Right hindlimb (tissue), 1 donor: ENCODE data around the gene TPSG1.
"Not testable (repeated sequence)": the region's sequence is repeated elsewhere in the genome, so short reads cannot be mapped to it uniquely, and the experiment has no call there.

Source experiments
- DNase-seq: peaks from one replicate; pipeline ENCODE4 v3.0.0-alpha.2; 2018

Gene TPSG1

DNA sequence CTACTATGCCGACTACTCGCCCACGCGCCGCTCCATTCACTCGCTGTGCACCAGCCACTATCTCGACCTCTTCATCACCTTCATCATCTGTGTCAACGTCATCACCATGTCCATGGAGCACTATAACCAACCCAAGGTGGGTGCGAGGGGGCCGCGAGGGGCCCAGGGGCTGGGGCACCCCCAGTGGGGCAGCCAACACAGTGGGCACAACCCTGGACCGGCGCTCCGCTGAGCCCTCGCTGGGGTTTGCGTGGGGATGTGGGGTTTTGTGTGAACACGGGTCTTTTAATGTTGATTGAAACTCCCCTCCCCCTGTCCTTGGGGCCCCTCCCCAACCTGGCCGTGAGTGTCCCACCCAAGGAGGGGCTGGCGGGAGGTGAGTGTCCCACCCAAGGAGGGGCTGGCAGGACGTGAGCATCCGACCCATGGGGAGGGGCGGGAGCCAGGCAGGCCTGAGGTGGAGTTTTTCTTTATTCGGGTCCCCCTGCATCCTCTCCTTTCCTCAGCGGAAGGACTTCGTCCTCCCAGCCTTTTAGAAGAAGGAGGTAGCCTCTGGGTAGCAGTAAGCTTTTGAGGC, 11.2 kb downstream of the TPSG1 start:
- DNase-seq: no peak

DNA sequence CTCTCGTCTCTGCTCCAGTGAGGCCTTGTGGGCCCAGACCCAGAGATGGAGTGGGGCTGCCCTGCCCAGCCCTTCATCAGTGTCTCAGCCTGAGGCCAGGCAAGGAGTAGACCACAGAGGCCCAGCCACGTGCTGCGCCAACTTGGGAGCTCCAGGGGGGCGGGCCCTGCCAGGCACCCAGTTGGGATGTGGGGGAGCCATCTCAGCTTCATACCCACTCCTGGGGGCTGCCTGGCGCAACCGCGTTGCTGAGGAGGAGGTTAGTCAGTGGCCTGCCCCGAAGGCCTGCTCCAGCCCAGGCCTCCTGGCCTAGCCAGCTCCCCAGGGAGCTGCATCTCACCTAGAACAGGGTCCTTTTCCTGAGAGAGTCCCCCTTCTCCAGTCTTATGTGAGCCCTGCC, 11.8 kb downstream of the TPSG1 start:
- no peak for DNase-seq

- DNase-seq: no peak
Measured at GRCh38 chr16:1212616-1213194, 12.4 kb downstream of the TPSG1 start.

GRCh38 chr16:1211451-1212268, 13.4 kb downstream of the TPSG1 start:
- DNase-seq: no peak

DNA sequence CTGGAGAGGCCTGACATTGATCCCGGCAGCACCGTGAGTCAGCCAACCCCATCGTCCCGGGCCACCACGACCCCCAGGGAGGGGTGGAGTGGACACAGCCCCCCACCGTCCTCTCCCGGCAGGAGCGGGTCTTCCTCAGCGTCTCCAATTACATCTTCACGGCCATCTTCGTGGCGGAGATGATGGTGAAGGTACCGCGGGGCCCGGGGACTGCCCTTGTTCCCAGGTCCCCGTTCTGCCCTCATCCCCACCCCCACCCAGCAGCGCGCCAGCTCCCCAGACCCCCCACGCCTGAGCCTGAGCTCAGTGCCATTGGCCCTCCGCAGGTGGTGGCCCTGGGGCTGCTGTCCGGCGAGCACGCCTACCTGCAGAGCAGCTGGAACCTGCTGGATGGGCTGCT, 14.6 kb downstream of the TPSG1 start:
- DNase-seq: no peak

DNA sequence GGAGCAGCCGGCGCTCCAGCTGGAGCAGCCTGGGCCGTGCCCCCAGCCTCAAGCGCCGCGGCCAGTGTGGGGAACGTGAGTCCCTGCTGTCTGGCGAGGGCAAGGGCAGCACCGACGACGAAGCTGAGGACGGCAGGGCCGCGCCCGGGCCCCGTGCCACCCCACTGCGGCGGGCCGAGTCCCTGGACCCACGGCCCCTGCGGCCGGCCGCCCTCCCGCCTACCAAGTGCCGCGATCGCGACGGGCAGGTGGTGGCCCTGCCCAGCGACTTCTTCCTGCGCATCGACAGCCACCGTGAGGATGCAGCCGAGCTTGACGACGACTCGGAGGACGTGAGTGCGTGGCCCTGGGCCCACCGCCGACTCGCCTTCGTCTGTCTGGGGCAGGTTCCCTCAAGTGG, 16.0 kb downstream of the TPSG1 start:
- no peak for DNase-seq

DNA sequence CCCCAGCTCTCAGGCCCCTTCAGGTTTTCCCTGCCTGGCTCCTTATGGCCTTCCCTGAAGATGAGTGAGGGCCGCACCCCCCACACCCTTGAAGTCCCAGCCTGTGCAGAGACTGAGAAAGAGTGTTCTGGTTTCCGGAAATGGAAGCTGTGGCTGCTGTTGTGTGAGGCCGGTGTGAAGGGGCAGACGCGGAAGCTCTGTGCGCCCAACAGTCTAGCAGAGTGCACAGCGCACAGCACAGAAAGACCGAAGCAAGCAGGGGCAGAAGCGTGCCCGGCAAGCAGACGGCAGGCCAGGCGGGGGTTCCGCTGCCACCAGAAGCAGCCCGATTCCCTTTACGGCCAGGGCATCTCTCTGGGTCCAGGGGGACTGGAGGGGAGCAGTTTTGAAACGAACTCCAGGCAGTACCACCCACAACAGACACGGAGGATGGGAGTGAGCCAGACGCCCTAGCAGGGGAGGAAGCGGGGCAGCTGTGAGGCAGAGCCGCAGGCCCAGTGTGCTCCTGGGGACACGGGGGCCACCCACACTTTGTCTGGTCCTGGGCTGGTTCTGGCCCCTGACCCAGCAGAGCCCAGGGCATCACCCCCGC, 16.7 kb downstream of the TPSG1 start:
- DNase-seq: no peak

DNA sequence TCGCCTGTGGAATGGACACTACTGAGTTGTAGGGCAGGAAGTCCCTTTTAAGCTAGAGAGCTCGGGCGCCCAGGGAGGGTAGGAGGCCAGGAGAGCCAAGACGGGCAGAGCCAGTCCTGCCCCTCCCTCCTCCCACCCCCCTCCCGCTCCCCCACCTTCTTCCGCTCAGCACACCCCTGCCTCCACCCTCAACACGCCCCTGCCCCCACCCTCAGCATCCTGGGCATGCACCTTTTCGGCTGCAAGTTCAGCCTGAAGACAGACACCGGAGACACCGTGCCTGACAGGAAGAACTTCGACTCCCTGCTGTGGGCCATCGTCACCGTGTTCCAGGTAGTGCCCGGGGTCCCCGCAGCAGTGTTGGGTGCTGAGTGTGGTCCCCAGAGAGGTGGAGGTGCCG, 18.3 kb downstream of the TPSG1 start:
- no peak for DNase-seq

DNA sequence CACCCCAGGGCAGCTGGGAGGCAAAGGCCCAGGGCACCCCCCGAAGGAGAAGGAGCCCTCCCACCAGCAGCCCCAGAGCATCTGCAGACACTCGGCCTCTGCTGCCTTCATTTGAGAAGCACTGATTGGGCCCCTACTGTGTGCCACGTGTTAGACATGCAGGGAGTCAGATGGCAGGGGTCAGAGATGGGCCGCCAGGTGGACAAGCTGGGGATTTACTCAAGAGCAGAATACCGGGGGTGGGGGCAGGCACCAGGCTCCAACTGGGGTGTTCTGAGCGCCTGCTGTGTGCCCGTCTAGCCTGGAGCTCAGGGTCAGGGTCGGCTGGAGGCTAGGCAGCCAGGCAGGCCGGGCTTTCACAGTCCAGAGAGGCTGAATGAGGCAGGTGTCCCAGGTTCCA, 18.7 kb downstream of the TPSG1 start:
- no peak for DNase-seq

GRCh38 chr16:1204933-1205332, 20.1 kb downstream of the TPSG1 start:
- no peak for DNase-seq

DNA sequence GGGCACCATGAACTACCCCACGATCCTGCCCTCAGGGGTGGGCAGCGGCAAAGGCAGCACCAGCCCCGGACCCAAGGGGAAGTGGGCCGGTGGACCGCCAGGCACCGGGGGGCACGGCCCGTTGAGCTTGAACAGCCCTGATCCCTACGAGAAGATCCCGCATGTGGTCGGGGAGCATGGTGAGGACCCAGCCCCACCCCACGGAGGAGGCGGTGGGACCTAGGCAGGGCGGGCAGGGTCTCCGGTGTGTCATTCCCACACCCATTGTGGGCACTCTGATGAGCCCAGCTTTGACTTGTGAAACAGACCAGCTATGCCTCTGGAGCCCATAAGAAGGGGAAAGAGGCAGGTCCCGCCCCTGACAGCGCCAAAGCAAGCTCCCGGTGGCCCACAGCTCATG, 22.8 kb downstream of the TPSG1 start:
- DNase-seq: no peak

DNA sequence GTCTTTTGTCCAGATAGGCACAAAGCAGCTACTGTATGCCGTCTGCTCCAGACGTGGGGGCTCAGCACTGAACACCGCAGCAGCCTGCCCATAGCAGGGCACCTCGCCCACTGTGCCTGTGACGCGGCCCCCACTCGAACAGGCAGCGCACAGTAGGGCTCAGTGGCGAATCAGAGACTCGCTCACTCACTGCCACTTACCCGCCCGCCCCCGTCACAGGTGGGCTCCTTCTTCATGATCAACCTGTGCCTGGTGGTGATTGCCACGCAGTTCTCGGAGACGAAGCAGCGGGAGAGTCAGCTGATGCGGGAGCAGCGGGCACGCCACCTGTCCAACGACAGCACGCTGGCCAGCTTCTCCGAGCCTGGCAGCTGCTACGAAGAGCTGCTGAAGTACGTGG, 23.6 kb downstream of the TPSG1 start:
- no peak for DNase-seq

GRCh38 chr16:1200014-1200627, 24.9 kb downstream of the TPSG1 start:
- DNase-seq: no peak

DNA sequence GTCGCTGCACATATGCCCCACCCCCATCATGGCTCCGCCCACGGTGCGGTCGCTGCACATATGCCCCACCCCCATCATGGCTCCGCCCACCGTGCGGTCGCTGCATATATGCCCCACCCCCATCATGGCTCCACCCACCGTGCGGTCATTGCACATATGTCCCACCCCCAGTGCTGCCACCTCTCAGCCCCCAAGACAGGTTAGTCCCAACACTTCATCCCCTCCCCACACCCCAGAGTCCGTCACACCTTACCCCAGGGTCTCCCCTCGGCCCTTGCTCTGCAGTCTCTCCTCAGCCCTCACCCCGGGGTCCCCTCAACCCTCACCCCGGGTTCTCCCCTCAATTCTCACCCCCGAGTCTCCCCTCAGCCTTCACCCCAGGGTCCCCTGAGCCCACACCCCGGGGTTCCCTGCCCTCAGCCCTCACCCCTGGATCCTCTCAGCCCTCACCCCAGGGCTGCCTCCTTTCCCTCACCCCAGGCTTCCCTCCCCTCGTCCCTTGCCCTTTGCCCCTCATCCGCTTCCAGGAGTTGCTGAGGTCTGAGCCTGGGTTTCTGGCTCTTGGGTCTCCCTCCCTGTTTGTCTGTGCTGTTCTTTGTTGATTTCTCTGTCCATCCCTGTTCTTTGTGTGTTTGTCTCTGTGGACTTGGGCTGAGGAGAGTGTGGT, 25.6 kb downstream of the TPSG1 start:
- no peak for DNase-seq

- DNase-seq: not testable (repeated sequence)
Measured at GRCh38 chr16:1198671-1199346, 26.3 kb downstream of the TPSG1 start.

GRCh38 chr16:1198194-1198593, 26.9 kb downstream of the TPSG1 start:
- DNase-seq: no peak

DNA sequence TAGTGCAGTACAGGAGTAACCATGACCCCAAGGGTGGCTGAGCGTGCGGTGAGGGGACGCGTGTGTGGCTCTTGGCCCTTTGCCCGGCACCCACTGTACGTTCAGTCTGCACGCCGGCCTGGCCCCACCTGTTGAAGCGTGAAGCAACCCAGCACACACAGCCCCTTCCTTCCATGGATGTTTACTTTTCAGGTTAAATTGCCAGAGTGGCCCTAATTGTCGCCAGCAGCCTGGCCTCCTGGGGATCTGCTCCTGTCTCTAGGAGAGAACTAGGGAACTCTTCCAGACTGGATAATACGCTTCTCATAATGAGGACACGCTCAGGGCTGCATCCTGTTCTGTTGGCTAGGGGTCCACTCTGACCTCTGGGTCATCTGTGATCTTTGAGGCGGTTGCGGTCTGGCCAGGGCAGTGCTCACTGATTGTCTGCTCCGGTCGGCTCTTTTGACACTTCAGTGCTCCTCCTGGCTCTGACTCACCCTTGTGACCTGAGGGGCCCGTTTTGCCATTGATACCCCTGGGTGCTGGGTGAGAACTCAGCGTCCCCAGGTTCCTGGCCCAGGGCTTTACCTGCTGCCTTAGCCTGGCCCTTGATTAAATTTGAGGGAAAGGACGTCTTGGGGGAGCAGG, 27.7 kb downstream of the TPSG1 start:
- DNase-seq: no peak

DNA sequence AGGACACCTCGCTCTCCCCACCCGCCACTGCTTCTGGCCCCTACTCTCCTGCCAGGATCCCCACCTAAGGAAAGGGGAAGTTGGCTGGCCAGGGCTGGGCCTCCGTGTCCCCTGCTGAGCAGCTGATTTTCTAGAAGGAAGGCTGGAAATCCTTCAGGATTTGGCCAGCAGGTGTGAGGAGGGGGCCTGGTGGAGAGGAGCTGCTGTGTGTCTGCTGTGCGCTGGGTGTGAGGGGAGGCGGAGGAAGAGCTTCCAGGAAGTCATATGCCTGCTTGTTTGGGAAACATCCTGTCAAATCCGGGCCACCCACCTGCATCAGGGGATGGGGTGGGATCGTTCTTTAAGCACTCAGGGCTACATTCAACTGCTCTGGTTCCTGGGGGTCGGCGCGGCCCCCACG, 28.6 kb downstream of the TPSG1 start:
- no peak for DNase-seq

- DNase-seq: no peak
Measured at GRCh38 chr16:1195393-1195666, 29.7 kb downstream of the TPSG1 start.

GRCh38 chr16:1194665-1195392, 30.2 kb downstream of the TPSG1 start:
- DNase-seq: peak; percentile 46

- no peak for DNase-seq
Measured at GRCh38 chr16:1193825-1194581, 31.1 kb downstream of the TPSG1 start.
